A172 (cell line): ENCODE data around the gene CAVIN4. TPM values are rescaled to one million over a fixed set of nuclear protein-coding genes. Genes with fewer than 3 reads are reported as not detected.

Experiments used
- DNase-seq: peaks from one replicate; pipeline ENCODE4 v3.0.0-alpha.2; 2015; ENCODE audit warnings: low spot score
- total RNA-seq: library from RNA; depleted of rRNA; stranded (reverse); fragments of >200 nt; shearing (Covaris generic); gene quantifications from 2 replicates; pipeline ENCODE4 v1.2.3, GENCODE V29; 2014; rRNA removed

Gene CAVIN4
- total RNA-seq, 1 experiment from 2014 or later = 2.4 TPM

DNA sequence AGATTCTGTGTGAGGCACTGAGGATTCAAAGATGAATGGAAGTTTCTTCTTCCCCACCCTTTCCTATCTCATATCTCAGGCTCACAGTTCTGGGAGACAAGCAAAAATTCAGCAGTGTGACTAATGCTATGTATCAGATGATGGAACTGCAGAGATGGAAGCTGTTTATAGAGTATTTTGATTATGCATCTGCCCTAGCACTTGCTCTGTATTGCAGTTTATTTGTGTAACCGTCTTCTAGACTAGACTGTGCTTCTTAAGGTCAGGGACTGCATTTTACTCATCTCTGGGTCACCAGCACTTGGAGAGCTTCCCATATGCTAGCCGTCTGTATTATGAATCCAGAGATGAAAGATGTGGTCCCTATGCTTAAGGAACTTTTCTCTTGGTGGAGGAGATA, 12.6 kb downstream of the CAVIN4 start:
- DNase-seq = peak; percentile 64

DNA sequence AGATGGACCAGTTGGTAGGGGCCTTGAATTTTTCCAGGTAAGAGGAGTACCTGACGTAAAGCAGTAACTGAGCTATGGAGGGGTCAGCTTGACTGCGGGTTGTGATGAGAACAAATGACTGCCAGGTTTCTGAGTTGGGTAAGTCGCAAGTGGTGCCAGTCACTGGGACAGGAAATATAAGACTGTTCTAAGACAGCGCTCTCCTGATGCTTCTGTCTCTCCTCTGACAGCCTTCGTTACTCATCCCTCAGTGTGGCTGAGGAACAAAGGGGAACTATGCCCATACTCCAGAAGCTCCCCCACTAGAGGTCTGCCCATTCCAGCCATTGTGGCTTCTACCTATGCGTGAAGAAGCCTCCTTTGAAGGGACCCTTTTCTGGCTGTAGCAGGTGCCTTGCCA, 13.3 kb downstream of the CAVIN4 start:
- no peak for DNase-seq

DNA sequence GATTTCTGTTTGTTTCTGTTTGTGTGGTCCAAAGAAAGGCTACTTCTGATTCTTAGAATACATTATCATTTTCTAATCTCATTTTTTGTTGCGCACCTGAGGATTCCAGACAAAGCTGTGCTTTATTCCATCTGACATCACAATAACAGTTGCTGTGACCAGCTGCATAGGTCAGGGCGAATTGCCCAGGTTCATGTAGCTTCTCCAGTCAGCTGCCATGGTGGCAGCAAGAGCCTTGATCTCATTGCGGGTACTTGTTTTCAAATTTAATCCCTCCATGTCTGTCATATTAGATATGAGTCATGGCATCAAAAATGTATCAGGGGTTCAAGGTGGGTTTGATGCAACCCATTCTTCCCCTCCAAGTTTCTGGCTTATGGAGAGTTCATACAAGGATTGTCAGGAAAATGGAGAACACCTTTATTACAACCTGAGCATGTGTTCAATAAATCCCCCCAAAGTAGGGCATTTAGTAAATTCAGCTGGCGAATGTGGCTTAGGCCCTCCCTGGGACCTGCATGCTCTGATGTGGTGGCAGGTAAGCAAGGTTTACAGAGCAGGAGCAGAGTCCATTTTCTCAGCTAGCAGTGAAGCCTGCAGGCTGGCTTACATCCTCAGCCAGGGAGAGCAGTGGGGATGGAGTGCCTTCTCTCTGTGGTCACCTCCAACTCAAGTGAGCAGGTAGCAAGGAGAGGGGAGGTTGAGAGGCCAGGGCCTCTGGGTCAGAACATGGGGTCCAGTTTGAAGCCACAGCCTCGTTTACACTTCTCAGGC, 13.9 kb downstream of the CAVIN4 start:
- no peak for DNase-seq

GRCh38 chr9:100595391-100596199, 17.7 kb downstream of the CAVIN4 start:
- DNase-seq = peak; percentile 64

- DNase-seq = no peak
These were observed 19.4 kb downstream of the CAVIN4 start for GRCh38 chr9:100597236-100597635.

DNA sequence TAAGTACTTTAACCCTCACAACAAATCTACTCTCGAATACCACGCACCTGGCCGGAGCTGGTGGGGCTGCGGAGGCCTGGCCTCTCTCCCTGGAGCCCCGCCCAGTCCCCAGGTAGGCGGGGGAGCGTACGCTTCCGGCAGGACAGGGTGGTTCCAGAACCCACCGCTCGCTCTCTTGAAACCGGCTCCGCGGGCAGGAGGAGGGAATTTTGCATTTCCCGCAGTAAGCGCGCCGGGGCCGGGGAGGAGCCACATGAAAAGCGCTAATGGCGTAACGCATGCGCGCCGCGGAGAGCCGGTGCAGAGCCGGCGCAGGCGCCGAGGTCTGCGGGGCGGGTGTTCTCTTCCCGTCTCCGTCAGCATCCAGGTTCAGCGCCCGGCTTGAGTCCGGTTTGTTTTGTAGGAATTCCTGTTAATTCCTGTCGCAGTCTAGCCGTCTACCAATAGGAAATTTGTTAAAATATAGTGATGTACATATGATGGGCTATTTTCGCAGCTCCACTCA, 20.8 kb downstream of the CAVIN4 start:
- peak; percentile 75 for DNase-seq

- DNase-seq = no peak
These were observed 22.7 kb downstream of the CAVIN4 start for GRCh38 chr9:100600521-100601079.

DNA sequence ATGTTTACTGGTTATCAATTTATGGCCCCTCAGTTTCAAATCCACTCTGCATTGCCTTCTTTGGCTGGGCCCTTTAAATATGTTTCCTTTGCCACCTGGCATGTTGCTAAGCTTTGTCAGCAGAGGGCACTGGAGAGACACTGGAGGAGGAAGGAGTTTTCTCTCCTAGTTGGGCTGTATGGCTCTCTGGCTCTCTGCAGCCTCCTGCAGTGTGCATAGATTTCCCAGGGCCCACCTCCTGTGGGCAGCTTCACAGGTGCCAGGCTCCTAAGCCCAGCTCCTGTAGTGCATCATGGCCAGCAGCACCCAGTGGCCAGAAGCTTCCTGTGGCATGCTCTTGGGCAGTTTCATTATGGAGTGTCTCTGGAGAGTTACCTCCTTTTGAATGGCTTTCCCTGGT, 23.3 kb downstream of the CAVIN4 start:
- DNase-seq = peak; percentile 71

- peak; percentile 71 for DNase-seq
These were observed 24.5 kb downstream of the CAVIN4 start for GRCh38 chr9:100602342-100602801.

DNA sequence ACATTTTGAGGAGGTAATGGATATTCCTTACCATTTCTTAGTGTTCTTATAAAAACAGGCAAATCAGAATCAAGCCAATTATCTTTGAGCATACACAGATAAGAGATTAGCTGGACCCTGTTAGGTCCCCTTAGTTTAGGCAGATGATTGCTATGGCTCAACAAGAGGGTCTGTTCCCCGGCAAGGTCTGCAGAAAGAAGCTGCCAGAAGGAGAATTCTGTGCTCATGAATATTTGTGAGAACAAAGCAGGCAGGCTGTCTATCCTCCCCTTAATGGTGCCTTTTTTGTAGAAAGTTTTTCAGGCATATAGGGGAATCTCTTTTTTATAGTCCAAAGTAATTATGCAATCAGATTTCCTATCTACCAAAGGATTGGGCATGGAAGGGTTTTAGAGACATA, 27.5 kb downstream of the CAVIN4 start:
- DNase-seq = no peak

DNA sequence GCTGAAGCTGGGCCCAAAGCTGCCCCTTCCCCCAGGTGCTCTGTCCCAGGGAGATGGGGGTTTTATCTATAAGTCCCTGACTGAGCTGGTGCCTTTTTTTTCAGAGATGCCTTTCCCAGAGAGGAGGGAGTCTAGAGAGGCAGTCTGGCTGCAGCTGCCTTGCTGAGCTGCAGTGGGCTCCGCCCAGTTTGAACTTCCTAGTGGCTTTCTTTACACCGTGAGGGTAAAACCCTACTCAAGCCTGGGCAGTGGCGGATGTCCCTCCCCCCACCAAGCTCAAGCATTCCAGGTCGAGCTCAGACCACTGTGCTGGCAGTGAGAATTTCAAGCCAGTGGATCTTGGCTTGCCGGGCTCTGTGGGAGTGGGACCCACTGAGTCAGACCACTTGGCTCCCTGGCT, 41.3 kb downstream of the CAVIN4 start:
- no peak for DNase-seq

DNA sequence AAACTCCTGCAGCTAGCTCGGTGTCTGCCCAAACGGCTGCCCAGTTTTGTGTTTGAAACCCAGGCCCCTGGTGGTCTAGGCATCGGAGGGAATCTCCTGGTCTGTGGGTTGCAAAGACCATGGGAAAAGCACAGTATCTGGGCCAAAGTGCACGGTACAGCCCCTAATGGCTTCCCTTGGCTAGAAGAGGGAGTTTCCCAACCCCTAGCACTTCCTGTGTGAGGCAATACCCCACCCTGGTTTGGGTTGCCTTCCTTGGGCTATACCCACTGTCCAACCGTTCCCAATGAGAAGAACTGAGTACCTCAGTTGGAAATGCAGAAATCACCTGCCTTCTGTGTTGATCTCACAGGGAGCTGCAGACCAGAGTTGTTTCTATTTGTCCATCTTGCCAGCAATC, 41.8 kb downstream of the CAVIN4 start:
- no peak for DNase-seq

DNA sequence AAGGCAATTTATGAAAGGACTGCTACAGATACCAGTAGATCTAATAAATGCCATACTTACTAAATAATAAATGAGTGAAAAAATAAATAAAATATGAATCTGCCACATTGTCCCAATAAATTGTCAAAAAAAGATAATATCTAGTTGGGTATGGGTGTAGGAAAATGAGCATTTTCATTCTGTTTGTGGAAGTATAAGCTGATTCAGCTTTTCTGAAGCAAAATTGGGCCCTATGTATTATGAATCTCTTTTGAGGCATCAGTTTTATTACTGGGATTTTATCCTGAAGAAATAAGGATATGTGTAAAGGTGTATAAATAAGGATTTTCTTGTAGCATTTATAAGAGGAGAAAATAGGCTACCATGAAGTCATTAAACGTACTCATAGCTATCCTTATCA, 46.1 kb downstream of the CAVIN4 start:
- no peak for DNase-seq

DNA sequence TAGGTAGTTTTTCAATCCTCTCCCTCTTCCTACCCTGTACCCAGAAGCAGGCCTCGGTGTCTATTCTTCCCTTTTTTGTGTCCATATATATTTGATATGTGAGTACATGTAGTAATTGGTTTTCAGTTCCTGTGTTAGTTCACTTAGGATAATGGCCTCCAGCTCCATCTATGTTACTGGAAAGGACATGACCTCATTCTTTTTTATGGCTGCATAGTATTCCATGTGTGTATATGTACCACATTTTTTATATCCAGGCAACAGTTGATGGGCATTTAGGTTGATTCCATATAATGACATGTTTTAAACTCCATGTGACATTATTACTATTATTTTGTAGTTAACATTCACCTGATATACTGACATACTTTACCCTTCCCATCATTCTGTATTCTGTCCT, 49.1 kb downstream of the CAVIN4 start:
- no peak for DNase-seq

GRCh38 chr9:100637787-100638186, 59.9 kb downstream of the CAVIN4 start:
- DNase-seq = peak; percentile 18

Other genes with a start within 250 kb of the CAVIN4 start
- gene TEX10, start 225.1 kb upstream of the CAVIN4 start, total RNA-seq = 69.0 and 75.4 TPM in 2 replicates
- 239 and 265 TPM in 2 replicates for gene MSANTD3, start 150.9 kb upstream of the CAVIN4 start, total RNA-seq
- 8.6 and 16.3 TPM in 2 replicates for gene TMEFF1, start 104.9 kb upstream of the CAVIN4 start, total RNA-seq